Activated CD8-positive, alpha-beta T cell treated with anti-CD3 and anti-CD28 coated beads, Interleukin-2, amount 10 ng/mL, durations not matched to agents 7 days and 5 days (primary cell): ENCODE measurements around the gene CLHC1. TPM values are rescaled to one million over a fixed set of nuclear protein-coding genes. Genes with fewer than 3 reads are reported as not detected.
"Not testable (repeated sequence)": the region's sequence is repeated elsewhere in the genome, so short reads cannot be mapped to it uniquely, and the experiment has no call there.

Source experiments
- ATAC-seq: fragments of 150-1000 bp; cut with Tn5 transposase; one replicate; pipeline ENCODE4 v1.10.0; 2021; ENCODE audit warnings: moderate library complexity
- CTCF ChIA-PET: fragments of 350-600 bp; sonication (Branson Sonifier 250); formaldehyde crosslinking; loops from one replicate; lab custom pipeline; 2021; ENCODE audit warnings: antibody characterized with exemption; lab: Charles Lee
- POLR2A ChIA-PET: fragments of 350-600 bp; sonication (Branson Sonifier 250); formaldehyde crosslinking; loops from one replicate; lab custom pipeline; 2021; ENCODE audit warnings: antibody characterized with exemption; lab: Charles Lee
- DNase-seq: peaks from one replicate; pipeline ENCODE4 v3.0.0-alpha.2; 2020
- H3K27ac Mint-ChIP-seq: one replicate; pipeline ENCODE4 v1.8.0; 2021; ENCODE audit warnings: mild to moderate bottlenecking, mixed read lengths
- H3K27me3 Mint-ChIP-seq: one replicate; pipeline ENCODE4 v1.8.0; 2021; ENCODE audit warnings: low read depth, mixed read lengths
- H3K36me3 Mint-ChIP-seq: one replicate; pipeline ENCODE4 v1.8.0; 2021; ENCODE audit warnings: low read depth, mixed read lengths
- H3K4me1 Mint-ChIP-seq: one replicate; pipeline ENCODE4 v1.8.0; 2021; ENCODE audit warnings: low read depth, mixed read lengths
- H3K4me3 Mint-ChIP-seq: one replicate; pipeline ENCODE4 v1.8.0; 2021; ENCODE audit warnings: mild to moderate bottlenecking, mixed read lengths
- H3K9me3 Mint-ChIP-seq: one replicate; pipeline ENCODE4 v1.8.0; 2022; ENCODE audit warnings: mixed read lengths; ENCODE audit not compliant: insufficient read depth
- total RNA-seq, 2 experiments: library from RNA; stranded (reverse); gene quantifications; one replicate each; pipeline ENCODE4 v1.2.3, GENCODE V29; 2021

Gene CLHC1
- total RNA-seq, 2 experiments from 2014 or later = 6.3 to 8.5 TPM

GRCh38 chr2:55147041-55147440, 85.1 kb downstream of the CLHC1 start:
- Mint-ChIP-seq H3K36me3 (no peaks in the 10 kb centered on the region), H3K27ac (no peak overlapping the region), H3K4me3 (no peak overlapping the region), H3K4me1 (peaks cover 7% of the 10 kb centered on the region), H3K9me3 (no peaks in the 10 kb centered on the region), H3K27me3 (no peaks in the 10 kb centered on the region)
- no peak for ATAC-seq
- DNase-seq = no peak
- CTCF ChIA-PET = no interaction called here
- POLR2A ChIA-PET = no interaction called here

DNA sequence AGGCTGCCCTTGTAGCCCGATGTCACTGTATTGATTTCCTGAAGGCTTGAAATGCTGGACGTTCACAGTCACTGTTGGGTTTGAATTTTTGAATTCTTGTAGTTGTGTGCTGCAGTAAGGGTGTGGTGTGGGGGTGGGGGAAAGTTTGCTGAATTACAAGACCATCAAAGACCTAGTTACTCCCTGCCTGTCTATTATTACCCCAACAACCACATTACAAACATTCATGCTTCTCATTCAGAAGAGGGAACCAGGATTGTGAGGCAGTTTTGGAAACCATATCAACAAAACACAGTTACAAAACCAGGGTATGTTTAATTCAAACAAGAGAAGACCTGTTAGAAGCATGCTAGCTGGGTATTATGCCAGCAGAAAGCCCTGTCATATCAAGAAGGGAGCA, 85.8 kb downstream of the CLHC1 start:
- no peaks in the 10 kb centered on the region for H3K9me3 Mint-ChIP-seq
- H3K27ac Mint-ChIP-seq = no peak overlapping the region
- CTCF ChIA-PET = no interaction called here
- POLR2A ChIA-PET = no interaction called here
- DNase-seq (no peak), ATAC-seq (no peak)
- H3K4me3 Mint-ChIP-seq = no peak overlapping the region
- H3K4me1 Mint-ChIP-seq = peaks cover 13% of the 10 kb centered on the region
- no peaks in the 10 kb centered on the region for H3K27me3 Mint-ChIP-seq
- H3K36me3 Mint-ChIP-seq = no peaks in the 10 kb centered on the region

DNA sequence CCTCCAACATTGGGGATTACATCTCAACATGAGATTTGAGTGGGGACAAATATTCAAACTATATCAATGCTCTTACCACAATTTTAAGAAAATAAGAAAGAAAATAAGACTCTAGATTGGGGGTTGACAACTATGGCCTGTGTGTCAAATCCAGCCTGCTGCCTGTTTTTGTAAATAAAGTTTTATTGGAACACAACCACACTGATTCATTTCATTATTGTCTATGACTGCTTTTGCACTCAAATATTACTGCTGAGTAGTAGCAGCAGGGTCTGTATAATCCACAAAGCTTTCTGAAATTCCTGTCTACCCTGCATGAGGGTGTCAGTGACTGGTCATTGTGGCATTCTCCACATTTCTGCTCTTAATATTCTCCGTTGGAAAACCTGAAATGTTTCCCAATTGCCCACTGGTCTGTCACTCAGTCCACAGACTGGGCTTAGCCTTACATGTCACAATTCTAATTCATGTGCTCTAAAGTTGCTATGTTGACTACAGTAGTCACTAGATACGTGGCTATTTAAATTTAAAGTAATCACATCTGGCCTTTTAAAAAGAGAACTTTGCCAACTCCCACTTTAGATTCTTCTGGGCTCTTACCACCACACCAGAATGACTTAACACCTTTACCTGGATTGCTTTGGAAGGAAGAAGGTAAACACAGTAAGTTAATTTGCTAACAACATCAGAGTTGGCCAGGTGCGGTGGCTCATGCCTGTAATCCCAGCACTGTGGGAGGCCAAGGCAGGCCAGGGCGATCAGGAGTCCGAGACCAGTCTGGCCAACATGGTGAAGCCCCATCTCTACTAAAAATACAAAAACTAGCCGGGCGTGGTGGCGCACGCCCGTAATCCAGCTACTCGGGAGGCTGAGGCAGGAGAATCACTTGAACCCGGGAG, 86.9 kb downstream of the CLHC1 start:
- ATAC-seq (no peak), DNase-seq (no peak)
- Mint-ChIP-seq H3K27me3 (no peaks in the 10 kb centered on the region), H3K4me3 (no peak overlapping the region), H3K36me3 (no peaks in the 10 kb centered on the region), H3K27ac (no peak overlapping the region), H3K9me3 (no peaks in the 10 kb centered on the region), H3K4me1 (peaks cover 13% of the 10 kb centered on the region)
- CTCF ChIA-PET = no interaction called here
- POLR2A ChIA-PET = no interaction called here

DNA sequence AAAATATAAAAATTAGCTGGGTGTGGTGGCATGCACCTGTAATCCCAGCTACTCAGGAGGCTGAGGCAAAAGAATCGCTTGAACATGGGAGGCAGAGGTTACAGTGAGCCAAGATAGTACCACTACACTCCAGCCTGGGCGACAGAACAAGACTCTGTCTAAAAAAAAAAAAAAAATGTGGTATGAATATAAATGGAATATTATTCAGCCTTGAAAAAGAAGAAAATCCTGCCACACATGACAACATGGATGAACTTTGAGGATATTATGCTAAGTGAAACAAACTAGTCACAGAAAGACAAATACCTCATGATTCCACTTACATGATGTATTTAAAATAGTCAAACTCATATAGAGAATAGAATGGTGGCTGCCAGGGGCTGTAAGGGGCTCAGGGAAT, 88.4 kb downstream of the CLHC1 start:
- ATAC-seq, H3K27me3 Mint-ChIP-seq, CTCF ChIA-PET, H3K27ac Mint-ChIP-seq, H3K9me3 Mint-ChIP-seq, H3K36me3 Mint-ChIP-seq, POLR2A ChIA-PET, DNase-seq, H3K4me3 Mint-ChIP-seq: not testable (repeated sequence)
- H3K4me1 Mint-ChIP-seq = peaks cover 13% of the 10 kb centered on the region

- peaks cover 13% of the 10 kb centered on the region for H3K4me1 Mint-ChIP-seq
- ChIA-PET CTCF (no interaction called here), POLR2A (no interaction called here)
- ATAC-seq (no peak), DNase-seq (no peak)
- no peaks in the 10 kb centered on the region for H3K27me3 Mint-ChIP-seq
- no peak overlapping the region for H3K27ac Mint-ChIP-seq
- no peaks in the 10 kb centered on the region for H3K9me3 Mint-ChIP-seq
- H3K4me3 Mint-ChIP-seq = no peak overlapping the region
- H3K36me3 Mint-ChIP-seq = no peaks in the 10 kb centered on the region
Measured at GRCh38 chr2:55142518-55142917, 89.6 kb downstream of the CLHC1 start.

DNA sequence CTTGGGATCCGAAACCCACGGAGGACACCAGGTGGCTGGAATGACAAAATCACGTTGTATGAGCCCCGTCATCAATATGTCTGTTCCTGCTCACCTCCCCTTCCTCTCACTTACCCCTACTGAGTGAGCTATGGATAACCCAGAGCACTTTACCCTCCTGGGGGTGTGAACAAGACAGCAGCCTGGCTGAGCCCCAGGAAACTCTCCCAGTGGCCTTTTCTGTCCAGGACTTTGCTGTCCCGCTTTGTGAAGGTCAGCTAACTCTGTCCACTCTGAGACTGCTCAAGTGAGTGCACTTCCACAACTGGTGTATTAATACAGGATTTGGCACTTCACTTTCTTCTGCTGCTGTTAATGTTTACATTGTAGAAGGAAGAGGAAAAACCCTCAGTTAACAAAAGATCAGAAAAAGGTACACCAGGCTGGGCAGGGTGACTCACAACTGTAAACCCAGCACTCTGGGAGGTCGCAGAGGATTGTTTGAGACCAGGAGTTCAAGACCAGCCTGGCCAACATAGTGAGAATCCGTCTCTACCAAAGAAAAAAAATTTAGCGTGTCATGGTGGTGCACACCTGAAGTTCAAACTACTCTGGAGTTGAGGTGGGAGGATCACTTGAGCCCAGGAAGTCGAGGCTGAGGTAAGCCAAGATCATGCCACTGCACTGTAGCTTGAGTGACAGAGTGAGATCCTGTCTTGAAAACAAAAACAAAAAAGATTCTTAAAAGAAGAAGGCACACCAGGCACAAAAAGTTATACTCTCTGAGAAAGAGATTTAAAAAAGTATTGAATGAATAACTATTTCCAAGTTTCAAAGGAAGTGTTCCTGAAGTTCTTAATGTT, 90.3 kb downstream of the CLHC1 start:
- peak overlapping the region; percentile 43 for H3K27ac Mint-ChIP-seq
- ATAC-seq (peak; percentile 36), DNase-seq (peak; percentile 26)
- ChIA-PET POLR2A (no interaction called here), CTCF (interaction anchor here (1.5 kb wide), 1 partner anchor 27 kb away, joined by 3 read pairs; no protein-coding TSS in a partner anchor)
- H3K27me3 Mint-ChIP-seq = no peaks in the 10 kb centered on the region
- no peak overlapping the region for H3K4me3 Mint-ChIP-seq
- peaks cover 13% of the 10 kb centered on the region for H3K4me1 Mint-ChIP-seq
- no peaks in the 10 kb centered on the region for H3K36me3 Mint-ChIP-seq
- H3K9me3 Mint-ChIP-seq = no peaks in the 10 kb centered on the region

DNA sequence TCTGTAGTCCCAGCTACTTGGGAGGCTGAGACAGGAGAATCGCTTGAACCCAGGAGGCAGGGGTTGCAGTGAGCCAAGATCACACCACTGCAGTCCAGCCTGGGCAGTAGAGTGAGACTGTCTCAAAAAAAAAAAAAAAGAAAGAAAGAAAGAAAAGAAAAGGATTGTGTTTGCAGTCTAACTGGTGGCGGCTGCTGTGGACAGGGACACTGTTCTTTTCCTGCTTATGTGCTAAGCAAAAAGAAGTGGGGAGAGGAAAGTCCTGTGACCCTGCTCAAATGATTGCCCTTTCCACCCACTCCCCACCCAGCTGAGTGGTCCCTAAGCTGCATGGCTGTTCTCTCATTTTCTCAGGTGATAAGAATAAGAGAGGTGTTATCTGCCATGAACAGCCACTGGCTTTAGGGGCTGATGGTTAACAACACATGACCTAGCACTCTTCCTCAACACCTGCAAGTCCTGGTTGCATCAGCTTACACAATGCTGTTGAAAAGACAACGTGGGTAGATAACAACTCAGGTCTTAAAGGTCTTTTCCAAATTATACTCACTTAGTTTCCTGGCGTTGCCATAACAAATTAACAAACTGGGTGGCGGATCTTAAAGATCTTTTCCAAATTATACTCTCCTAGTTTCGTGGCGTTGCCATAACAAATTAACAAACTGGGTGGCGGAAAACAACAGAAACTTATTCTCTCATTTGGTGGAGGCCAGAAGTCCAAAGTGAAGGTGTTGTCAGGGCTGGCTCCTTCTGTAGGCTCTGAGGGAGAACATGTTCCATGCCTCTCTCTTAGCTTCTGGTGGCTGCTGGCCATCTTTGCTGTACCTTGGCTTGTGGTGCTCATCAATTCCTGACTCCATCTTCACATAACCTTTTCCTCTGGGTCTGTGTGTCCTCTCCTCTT, 91.5 kb downstream of the CLHC1 start:
- Mint-ChIP-seq H3K4me3 (no peak overlapping the region), H3K36me3 (no peaks in the 10 kb centered on the region), H3K27me3 (no peaks in the 10 kb centered on the region), H3K27ac (no peak overlapping the region), H3K4me1 (peaks cover 13% of the 10 kb centered on the region), H3K9me3 (no peaks in the 10 kb centered on the region)
- ChIA-PET CTCF (interaction anchor here (1.5 kb wide), 2 partner anchors 28 to 83 kb away, joined by 3 read pairs; no protein-coding TSS in a partner anchor), POLR2A (no interaction called here)
- ATAC-seq = peak; percentile 52
- no peak for DNase-seq

DNA sequence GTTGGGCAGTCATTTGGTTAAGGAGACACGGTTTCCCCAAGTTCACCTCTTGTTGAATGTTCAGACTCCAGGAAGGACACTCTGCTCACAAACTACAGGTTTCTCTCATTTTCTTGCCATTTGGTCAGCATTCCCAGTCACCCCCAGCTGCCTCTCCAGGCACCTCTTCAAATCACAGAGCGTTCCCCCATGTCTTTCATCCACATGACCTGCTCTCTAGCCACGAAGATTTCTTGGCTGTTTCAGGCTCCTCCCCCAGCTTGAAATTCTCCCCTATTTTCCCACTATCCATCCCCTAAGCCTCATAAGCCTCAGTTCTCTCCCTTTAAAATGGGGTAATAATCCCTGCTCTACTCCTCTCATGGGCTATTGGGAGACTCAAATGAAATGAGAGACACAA, 92.8 kb downstream of the CLHC1 start:
- Mint-ChIP-seq H3K9me3 (no peaks in the 10 kb centered on the region), H3K27me3 (no peaks in the 10 kb centered on the region), H3K36me3 (no peaks in the 10 kb centered on the region), H3K4me3 (no peak overlapping the region), H3K4me1 (peaks cover 19% of the 10 kb centered on the region), H3K27ac (no peak overlapping the region)
- POLR2A ChIA-PET = no interaction called here
- CTCF ChIA-PET = interaction anchor here (1.5 kb wide), 1 partner anchor 84 kb away, joined by 3 read pairs; no protein-coding TSS in a partner anchor
- ATAC-seq (no peak), DNase-seq (no peak)

GRCh38 chr2:55138882-55139229, 93.2 kb downstream of the CLHC1 start:
- ATAC-seq = no peak
- no peak overlapping the region for H3K4me3 Mint-ChIP-seq
- H3K27me3 Mint-ChIP-seq = no peaks in the 10 kb centered on the region
- H3K4me1 Mint-ChIP-seq = peaks cover 23% of the 10 kb centered on the region
- no peaks in the 10 kb centered on the region for H3K36me3 Mint-ChIP-seq
- H3K9me3 Mint-ChIP-seq = no peaks in the 10 kb centered on the region
- no peak for DNase-seq
- H3K27ac Mint-ChIP-seq = no peak overlapping the region
- POLR2A ChIA-PET = no interaction called here
- CTCF ChIA-PET = interaction anchor here (1.5 kb wide), 1 partner anchor 84 kb away, joined by 3 read pairs; no protein-coding TSS in a partner anchor

DNA sequence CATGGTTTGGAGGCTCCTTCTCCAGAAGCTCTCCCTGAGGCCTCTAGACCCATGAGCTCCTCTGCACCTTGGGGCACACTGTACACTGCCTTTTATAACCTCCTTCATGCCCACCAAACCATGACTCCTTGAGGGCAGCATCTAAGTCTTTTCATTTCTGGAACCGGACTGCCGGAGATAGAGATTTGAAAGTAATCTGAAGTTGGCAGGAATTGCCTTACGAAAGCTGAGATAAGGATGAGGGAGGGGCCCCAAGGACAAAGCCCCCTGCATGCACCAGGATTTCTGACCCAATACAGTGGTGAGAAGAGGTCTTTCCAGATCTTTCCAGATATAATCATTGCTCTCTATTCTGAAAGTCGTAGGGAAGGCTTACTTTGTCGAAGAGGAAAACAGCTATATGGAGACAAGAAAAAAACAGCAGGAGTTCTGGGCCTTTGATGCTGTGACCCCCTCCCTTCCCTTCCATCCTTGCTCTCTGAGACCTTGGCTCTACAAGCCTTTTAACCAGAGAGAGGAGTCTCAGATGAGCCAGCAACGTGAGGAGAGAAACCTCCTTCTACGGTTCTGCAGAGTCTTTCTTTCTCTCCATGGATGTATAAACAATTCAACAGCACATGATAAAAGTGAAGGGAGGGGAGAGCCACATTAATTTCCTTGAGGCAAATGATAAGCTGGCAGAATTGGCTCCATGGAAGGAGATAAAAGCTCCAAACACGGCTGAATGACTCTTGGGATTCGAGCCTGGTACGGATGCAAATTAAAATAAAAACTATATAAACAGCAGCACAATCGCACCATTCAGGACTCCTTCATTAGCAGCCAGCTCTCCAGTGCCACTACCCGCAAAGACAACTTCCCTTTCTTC, 93.8 kb downstream of the CLHC1 start:
- ChIA-PET POLR2A (no interaction called here), CTCF (no interaction called here)
- Mint-ChIP-seq H3K4me1 (peaks cover 29% of the 10 kb centered on the region), H3K4me3 (no peak overlapping the region), H3K27ac (no peak overlapping the region), H3K27me3 (no peaks in the 10 kb centered on the region), H3K36me3 (no peaks in the 10 kb centered on the region), H3K9me3 (no peaks in the 10 kb centered on the region)
- ATAC-seq = no peak
- no peak for DNase-seq
